Stimulated activated CD4-positive, alpha-beta T cell treated with anti-CD3 and anti-CD28 coated beads, Interleukin-4, amount 100 ng/mL, for 48 hours (primary cell): ENCODE measurements around the gene TBCD.

Experiments used
- DNase-seq, 2 donors: peaks; one replicate each; pipeline ENCODE4 v3.0.0-alpha.2; 2020; ENCODE audit warnings: low read depth in 2 of 2

The TBCD gene

DNA sequence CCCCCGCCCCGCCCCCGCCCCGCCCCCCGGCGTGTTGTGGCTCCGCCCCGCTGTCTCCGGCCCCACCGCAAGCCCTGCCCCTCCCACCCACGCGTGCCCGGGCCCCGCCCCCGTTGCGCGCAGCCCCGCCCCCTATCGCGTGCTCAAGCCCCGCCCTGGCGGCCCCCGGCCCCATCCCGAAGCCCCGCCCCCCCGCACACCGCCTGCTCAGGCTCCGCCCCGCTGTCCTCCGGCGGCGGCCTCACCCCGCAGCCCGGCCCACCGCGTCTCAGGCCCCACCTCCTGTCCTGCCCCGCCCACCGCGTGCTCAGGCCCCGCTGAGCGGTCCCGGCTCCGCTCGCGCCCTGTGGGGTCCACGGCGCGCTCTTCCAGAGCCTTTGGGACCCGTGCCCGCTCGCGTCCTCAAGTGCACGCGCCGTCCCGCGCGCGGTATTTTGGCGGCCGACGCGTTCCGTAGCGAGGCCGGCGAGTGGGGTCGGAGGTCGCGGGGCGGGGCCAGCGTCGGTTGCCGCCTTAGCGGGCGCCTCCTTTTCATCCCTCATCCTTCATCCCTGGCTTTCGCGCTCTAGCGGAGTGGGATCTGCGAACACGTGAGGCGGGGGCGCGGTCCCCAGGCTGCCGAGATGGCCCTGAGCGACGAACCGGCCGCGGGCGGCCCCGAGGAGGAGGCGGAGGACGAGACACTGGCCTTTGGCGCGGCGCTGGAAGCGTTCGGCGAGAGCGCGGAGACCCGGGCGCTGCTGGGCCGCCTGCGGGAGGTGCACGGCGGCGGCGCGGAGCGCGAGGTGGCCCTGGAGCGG is at the start of gene TBCD:
TBCD (plus strand) TSS at position 495 of the 800 bp plus-strand sequence; CDS start at position 624, 129 bp downstream.
- peak; percentile 84 to 85 for DNase-seq

GRCh38 chr17:82702231-82702927 is 49.5 kb upstream of the TBCD start:
- DNase-seq, result no peak

DNA sequence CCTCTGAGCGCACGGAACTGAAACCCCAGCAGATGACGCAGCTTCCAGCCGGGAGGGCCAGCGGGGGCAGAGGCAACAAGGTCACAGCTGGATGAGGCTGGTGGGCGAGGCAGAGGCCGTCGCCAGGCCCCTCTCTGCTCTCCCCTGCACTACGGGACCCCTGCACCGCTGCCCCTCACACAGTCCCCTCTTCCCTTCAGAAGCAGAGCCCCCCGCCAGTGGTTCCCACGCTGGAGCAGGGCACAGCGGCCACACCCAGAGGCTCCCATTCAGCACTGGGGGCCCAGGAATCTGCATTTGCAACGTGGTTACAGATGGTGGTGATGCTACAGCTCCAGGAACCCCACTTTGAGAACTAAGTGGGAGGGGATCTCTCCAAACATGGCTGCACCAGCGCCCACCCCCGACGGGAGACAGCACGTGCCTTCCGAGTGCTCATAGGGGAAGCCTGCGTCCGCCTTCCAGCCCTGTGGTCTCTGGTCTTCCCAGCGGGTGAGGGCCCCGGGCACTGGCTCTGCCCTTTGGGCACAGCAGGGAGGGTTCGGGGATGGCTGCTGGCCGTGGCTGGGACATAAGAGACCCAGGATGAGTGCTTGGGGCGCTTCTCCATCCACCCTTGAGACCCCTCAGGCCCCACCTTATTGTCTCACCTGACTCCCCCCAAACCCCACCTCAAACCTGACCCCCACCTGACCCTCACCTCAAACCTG is 48.7 kb upstream of the TBCD start:
- no peak for DNase-seq

GRCh38 chr17:82703935-82704865 is 47.7 kb upstream of the TBCD start:
- no peak for DNase-seq

- DNase-seq, result no peak
Measured at GRCh38 chr17:82704886-82705285, 47.0 kb upstream of the TBCD start.

DNA sequence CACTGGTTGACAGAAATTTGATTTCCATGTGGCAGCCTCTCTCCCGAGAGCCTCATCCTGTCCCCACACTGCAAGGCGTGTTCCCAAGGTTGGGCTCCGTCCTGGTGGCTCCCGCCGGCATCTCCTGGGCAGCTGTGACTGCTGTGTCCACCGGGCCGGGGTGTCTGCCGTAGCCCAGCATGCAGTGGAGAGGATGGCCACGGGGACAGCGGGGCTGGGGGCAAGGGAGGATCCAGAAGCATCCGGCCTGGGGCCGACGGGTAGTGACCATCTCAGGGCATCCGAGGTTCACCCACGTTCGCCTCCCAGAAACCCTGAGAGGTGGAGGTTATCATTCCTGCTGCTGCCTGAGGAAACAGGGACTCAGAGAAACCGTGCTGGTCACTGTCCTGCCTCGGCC is 46.1 kb upstream of the TBCD start:
- DNase-seq, result no peak

GRCh38 chr17:82709024-82709675 is 42.7 kb upstream of the TBCD start:
- DNase-seq, result no peak

GRCh38 chr17:82709676-82710498 is 42.0 kb upstream of the TBCD start:
- no peak for DNase-seq

DNA sequence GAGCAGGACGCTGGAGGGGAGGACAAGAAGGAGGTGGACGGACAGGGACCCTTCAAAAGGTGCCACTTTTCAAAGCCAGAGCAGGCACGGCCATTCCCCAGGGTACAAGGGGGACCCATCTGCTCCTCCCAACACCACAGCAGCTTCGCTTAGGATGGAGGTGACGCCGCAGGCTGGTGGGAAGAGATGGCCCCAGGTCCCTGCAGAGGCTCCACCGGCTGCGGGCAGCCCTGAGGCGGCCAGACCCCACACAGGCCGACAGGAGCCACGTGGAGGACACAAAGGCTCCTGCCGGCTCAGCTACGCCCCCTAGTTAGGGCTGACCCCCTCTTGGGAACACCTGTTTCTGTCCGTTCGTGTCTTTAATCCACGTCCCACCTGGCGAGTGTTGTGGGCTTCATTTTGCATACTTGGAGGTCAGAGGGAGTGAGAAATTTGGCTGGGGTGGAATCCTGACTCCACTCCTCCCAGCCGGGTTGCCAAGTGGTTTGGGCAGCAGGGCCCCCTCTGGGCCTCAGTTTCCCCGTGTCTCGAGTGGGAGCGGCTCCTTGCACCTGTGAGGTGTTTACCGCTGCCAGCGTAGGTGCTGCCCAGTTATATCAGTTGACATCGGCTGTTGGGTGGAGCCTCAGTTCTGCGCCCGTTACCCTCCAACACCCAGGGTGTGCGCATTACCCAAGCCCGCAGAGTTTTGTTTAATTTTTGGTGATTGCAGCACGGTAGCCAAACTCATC is 41.2 kb upstream of the TBCD start:
- no peak for DNase-seq

DNA sequence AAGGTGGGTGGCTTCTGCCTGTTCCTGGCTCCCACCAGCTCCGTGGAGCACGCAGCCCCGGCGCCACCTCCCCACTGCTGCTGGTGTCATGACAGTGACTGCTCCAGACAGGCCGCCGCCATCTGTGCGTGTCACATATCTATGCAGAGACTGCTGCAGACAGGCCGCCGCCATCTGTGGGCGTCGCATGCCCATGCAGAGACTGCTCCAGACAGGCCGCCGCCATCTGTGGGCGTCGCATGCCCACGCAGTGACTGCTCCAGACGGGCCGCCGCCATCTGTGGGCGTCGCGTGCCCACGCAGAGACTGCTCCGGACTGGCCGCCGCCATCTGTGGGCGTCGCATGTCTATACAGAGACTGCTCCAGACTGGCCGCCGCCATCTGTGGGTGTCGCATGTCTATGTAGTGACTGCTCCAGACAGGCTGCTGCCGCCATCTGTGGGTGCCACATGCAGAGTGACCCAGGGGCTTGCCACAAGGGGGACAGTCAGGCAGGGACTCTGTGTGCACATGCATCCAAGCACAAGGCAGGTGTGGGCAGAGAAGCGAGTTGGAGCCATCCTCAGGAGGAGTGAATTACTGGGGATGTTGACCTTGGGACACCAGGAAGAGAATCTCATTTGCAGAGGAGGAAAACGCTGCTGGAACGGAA is 38.7 kb upstream of the TBCD start:
- no peak for DNase-seq

- peak; percentile 81 to 91 for DNase-seq
Measured at GRCh38 chr17:82716203-82717010, 35.5 kb upstream of the TBCD start, which contains the start of gene FN3KRP. FN3KRP (plus strand) TSS chr17:82716706; CDS start chr17:82716756, 50 bp downstream.

- DNase-seq, result no peak
Measured at GRCh38 chr17:82718986-82719685, 32.7 kb upstream of the TBCD start.

DNA sequence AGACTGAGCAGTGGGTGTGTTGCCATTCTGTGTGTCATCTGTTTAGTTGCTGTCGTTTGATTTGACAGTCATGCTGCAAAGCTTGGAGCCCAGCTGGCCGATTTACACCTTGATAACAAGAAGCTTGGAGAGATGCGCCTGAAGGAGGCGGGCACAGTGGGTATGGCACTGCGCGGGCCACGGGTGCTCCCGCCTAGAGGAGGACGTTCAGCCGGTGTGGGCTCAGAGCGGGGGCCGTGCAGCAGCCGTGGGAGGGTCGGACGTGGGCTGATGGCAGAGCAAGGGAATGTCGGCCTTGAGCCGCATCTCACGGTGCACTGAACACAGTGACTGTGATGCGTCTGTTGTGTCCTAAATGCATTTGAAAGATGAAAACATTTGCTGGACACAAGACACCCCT is 31.7 kb upstream of the TBCD start:
- no peak for DNase-seq

- DNase-seq, result no peak
Measured at GRCh38 chr17:82722341-82723013, 29.4 kb upstream of the TBCD start.

GRCh38 chr17:82723169-82723807 is 28.6 kb upstream of the TBCD start:
- DNase-seq, result no peak

- no peak for DNase-seq
Measured at GRCh38 chr17:82726427-82726826, 25.4 kb upstream of the TBCD start.
